ENCODE measurements around the gene ATP8B1.

Gene ATP8B1

DNA sequence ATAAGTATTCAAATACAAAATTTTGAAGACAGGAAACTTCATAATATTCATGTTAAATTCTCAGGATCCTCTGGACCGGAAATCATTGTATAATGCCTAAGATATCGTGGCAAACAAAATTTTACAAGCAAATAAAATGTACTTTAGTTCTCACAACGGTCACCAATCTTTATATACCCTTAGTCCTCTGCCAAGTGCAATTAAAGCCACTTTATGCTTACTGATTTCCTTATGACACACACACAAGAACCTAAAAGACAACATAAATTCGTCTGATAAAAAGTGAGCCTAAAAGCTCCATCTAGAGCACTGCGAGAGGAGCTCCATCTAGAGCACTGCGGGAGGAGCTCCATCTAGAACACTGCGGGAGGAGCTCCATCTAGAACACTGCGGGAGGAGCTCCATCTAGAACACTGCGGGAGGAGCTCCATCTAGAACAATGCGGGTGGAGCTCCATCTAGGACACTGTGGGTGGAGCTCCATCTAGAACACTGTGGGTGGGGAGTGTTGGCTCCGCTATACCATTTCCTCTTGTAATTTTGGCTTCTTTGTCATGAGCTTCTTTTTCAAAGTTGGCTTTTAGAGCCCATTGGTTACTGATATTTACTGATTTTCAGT is 15.9 kb downstream of the ATP8B1 start:
- Histone ChIP-seq H3K9me3 (ENCODE audit: insufficient read depth, low read length) (no peaks in the 10 kb centered on the region), H4K20me1 (ENCODE audit: low read depth, low read length) (no peaks in the 10 kb centered on the region), H3K27ac (ENCODE audit: low read depth, low read length) (no peak overlapping the region), H3K9me2 (replicated peaks; ENCODE audit: insufficient read depth, low read length) (no peaks in the 10 kb centered on the region), H3K27me3 (ENCODE audit: low read length) (no peaks in the 10 kb centered on the region), H2AFZ (ENCODE audit: low read depth, low read length, severe bottlenecking) (no peak overlapping the region), H3K9ac (ENCODE audit: low read length) (no peak overlapping the region), H3K4me2 (ENCODE audit: low read depth, low read length, poor library complexity, severe bottlenecking) (no peak overlapping the region), H3K36me3 (ENCODE audit: low read length) (no peaks in the 10 kb centered on the region), H3K4me3 (ENCODE audit: insufficient read depth, low read length, poor library complexity, severe bottlenecking) (no peak overlapping the region), H3F3A (ENCODE audit: insufficient read depth) (no peaks in the 10 kb centered on the region), H3K79me2 (ENCODE audit: insufficient read depth, low read length) (no peaks in the 10 kb centered on the region)
- TF ChIP-seq, protein P1, sequence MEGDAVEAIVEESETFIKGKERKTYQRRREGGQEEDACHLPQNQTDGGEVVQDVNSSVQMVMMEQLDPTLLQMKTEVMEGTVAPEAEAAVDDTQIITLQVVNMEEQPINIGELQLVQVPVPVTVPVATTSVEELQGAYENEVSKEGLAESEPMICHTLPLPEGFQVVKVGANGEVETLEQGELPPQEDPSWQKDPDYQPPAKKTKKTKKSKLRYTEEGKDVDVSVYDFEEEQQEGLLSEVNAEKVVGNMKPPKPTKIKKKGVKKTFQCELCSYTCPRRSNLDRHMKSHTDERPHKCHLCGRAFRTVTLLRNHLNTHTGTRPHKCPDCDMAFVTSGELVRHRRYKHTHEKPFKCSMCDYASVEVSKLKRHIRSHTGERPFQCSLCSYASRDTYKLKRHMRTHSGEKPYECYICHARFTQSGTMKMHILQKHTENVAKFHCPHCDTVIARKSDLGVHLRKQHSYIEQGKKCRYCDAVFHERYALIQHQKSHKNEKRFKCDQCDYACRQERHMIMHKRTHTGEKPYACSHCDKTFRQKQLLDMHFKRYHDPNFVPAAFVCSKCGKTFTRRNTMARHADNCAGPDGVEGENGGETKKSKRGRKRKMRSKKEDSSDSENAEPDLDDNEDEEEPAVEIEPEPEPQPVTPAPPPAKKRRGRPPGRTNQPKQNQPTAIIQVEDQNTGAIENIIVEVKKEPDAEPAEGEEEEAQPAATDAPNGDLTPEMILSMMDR (IDR thresholded peaks at IDR 0.05; ENCODE audit: insufficient read depth, low read length, poor library complexity, severe bottlenecking), result no peak

DNA sequence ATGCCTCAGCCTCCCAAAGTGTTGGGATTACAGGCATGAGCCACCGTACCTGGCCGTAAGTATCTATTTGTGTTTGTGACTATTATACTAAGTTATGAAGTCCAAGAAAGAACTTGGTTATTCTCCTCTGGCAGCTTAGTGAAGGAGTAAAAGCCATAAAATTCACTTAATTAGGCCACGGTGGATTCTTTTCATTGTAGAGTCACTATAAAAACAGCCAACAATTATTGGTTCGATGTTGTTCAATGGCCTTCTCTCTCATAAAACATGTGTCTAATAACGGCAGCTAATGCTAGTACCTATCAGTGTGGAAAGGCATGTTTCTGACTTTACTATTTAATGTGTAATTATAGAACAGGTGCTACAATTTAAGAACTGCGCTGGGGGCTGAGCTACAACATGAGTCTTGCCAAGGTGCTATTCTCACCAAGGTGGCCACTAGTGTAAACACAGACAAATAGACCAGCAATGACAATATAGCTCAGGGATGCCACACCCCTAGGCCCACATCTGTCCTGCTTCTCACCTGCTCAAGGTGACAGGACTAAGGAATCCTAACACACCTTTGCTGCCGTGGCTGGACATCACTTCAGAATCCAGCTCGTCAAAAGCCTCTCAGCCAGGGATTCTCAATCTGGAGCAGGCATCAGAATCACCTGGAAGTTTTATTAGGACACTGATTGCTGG is 17.2 kb downstream of the ATP8B1 start:
- Histone ChIP-seq H3K36me3 (ENCODE audit: low read length) (no peaks in the 10 kb centered on the region), H4K20me1 (ENCODE audit: low read depth, low read length) (no peaks in the 10 kb centered on the region), H3K4me2 (ENCODE audit: low read depth, low read length, poor library complexity, severe bottlenecking) (no peak overlapping the region), H3K9me3 (ENCODE audit: insufficient read depth, low read length) (no peaks in the 10 kb centered on the region), H3K27me3 (ENCODE audit: low read length) (no peaks in the 10 kb centered on the region), H3K4me3 (ENCODE audit: insufficient read depth, low read length, poor library complexity, severe bottlenecking) (no peak overlapping the region), H3K9me2 (replicated peaks; ENCODE audit: insufficient read depth, low read length) (no peaks in the 10 kb centered on the region), H3K27ac (ENCODE audit: low read depth, low read length) (no peak overlapping the region), H3K79me2 (ENCODE audit: insufficient read depth, low read length) (no peaks in the 10 kb centered on the region), H3F3A (ENCODE audit: insufficient read depth) (no peaks in the 10 kb centered on the region), H3K9ac (ENCODE audit: low read length) (no peak overlapping the region), H2AFZ (ENCODE audit: low read depth, low read length, severe bottlenecking) (no peak overlapping the region)
- TF ChIP-seq, protein P1 (IDR thresholded peaks at IDR 0.05; ENCODE audit: insufficient read depth, low read length, poor library complexity, severe bottlenecking), result no peak
- TF ChIP-seq EZH2phosphoT487 (conservative IDR thresholded peaks at IDR 0.05; ENCODE audit: low read length), result no peak

DNA sequence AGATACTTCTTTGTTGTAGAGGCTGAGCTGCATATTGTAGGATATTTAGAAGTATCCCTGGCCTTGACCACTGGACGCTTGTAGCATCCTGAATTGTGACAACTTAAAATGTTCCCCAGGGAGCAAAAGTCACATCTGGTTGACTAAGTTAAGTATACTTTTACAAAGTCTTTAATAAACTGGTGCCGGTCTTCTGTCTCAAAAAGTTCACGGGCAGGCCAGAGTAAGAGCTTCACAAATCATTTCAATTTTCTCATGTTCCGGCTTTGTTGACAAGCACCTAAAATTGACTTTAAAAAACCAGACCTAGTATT is 18.4 kb downstream of the ATP8B1 start:
- Histone ChIP-seq H3K9ac (ENCODE audit: low read length) (no peak overlapping the region), H3F3A (ENCODE audit: insufficient read depth) (no peaks in the 10 kb centered on the region), H3K4me2 (ENCODE audit: low read depth, low read length, poor library complexity, severe bottlenecking) (no peak overlapping the region)

More for the DNA sequence above, 18.4 kb downstream of the ATP8B1 start:
- TF ChIP-seq, protein P1 (IDR thresholded peaks at IDR 0.05; ENCODE audit: insufficient read depth, low read length, poor library complexity, severe bottlenecking), result no peak
- no peak for TF ChIP-seq EZH2phosphoT487 (conservative IDR thresholded peaks at IDR 0.05; ENCODE audit: low read length)
- Histone ChIP-seq H3K27me3 (ENCODE audit: low read length) (no peaks in the 10 kb centered on the region), H3K27ac (ENCODE audit: low read depth, low read length) (no peak overlapping the region), H2AFZ (ENCODE audit: low read depth, low read length, severe bottlenecking) (no peak overlapping the region), H3K79me2 (ENCODE audit: insufficient read depth, low read length) (no peaks in the 10 kb centered on the region), H3K9me3 (ENCODE audit: insufficient read depth, low read length) (no peaks in the 10 kb centered on the region), H3K36me3 (ENCODE audit: low read length) (no peaks in the 10 kb centered on the region), H3K4me3 (ENCODE audit: insufficient read depth, low read length, poor library complexity, severe bottlenecking) (no peak overlapping the region), H3K9me2 (replicated peaks; ENCODE audit: insufficient read depth, low read length) (no peaks in the 10 kb centered on the region), H4K20me1 (ENCODE audit: low read depth, low read length) (no peaks in the 10 kb centered on the region)

All from SU-DHL-6 (cell line).